OCI-LY1 (cell line): ENCODE results near the gene USP15.
"Not testable (repeated sequence)": the region's sequence is repeated elsewhere in the genome, so short reads cannot be mapped to it uniquely, and the experiment has no call there.

ENCODE experiments used
- CTCF ChIP-seq: fragments of 200-600 bp; sonication (generic), shearing (Covaris generic); IDR thresholded peaks from 2 replicates; pipeline ENCODE4 v1.5.1; 2017; ENCODE audit warnings: mild to moderate bottlenecking, antibody characterized with exemption, low read length, moderate library complexity, mixed read lengths
- EZH2 ChIP-seq: fragments of 200-600 bp; sonication (generic), shearing (Covaris generic); IDR thresholded peaks from 2 replicates; pipeline ENCODE4 v1.8.0; 2017; ENCODE audit warnings: borderline replicate concordance, mixed run types, mild to moderate bottlenecking, antibody characterized with exemption, low read length, moderate library complexity, mixed read lengths

- not testable (repeated sequence) for TF ChIP-seq CTCF, EZH2
These were observed 84.7 kb downstream of the USP15 start for GRCh38 chr12:62344731-62345556.
